GM18868 (cell line): ENCODE measurements around the gene FCHO2.

Experiments used
- ATAC-seq: cut with Tn5 transposase; IDR thresholded peaks from one replicate; pipeline ENCODE4 v1.9.1; 2021; ENCODE audit warnings: mild to moderate bottlenecking, moderate library complexity; ENCODE audit not compliant: unreplicated experiment

The FCHO2 gene

GRCh38 chr5:73111536-73111935 is 155.7 kb downstream of the FCHO2 start:
- ATAC-seq, result no peak

GRCh38 chr5:73112359-73112758 is 156.5 kb downstream of the FCHO2 start:
- no peak for ATAC-seq

- no peak for ATAC-seq
Measured at GRCh38 chr5:73114044-73114688, 158.3 kb downstream of the FCHO2 start.

GRCh38 chr5:73115399-73116051 is 159.7 kb downstream of the FCHO2 start:
- ATAC-seq, result no peak

GRCh38 chr5:73116506-73116905 is 160.7 kb downstream of the FCHO2 start:
- no peak for ATAC-seq

GRCh38 chr5:73117088-73117740 is 161.4 kb downstream of the FCHO2 start:
- no peak for ATAC-seq

- no peak for ATAC-seq
Measured at GRCh38 chr5:73118391-73118973, 162.6 kb downstream of the FCHO2 start.

GRCh38 chr5:73119451-73120157 is 163.8 kb downstream of the FCHO2 start:
- no peak for ATAC-seq

- ATAC-seq, result no peak
Measured at GRCh38 chr5:73120222-73121118, 164.6 kb downstream of the FCHO2 start, which contains the start of gene TMEM171. TMEM171 (plus strand) TSS chr5:73120575; CDS start chr5:73123374, 2,799 bp downstream.

- no peak for ATAC-seq
Measured at GRCh38 chr5:73121119-73121463, 165.2 kb downstream of the FCHO2 start.

GRCh38 chr5:73122875-73123810 is 167.3 kb downstream of the FCHO2 start:
- ATAC-seq, result no peak

- ATAC-seq, result no peak
Measured at GRCh38 chr5:73125289-73125688, 169.4 kb downstream of the FCHO2 start.

GRCh38 chr5:73126381-73126780 is 170.5 kb downstream of the FCHO2 start:
- ATAC-seq, result no peak

GRCh38 chr5:73126957-73127356 is 171.1 kb downstream of the FCHO2 start:
- ATAC-seq, result no peak

- no peak for ATAC-seq
Measured at GRCh38 chr5:73129143-73129542, 173.3 kb downstream of the FCHO2 start.

- ATAC-seq, result no peak
Measured at GRCh38 chr5:73130811-73131210, 175.0 kb downstream of the FCHO2 start.

GRCh38 chr5:73131711-73132425 is 176.0 kb downstream of the FCHO2 start:
- no peak for ATAC-seq

- ATAC-seq, result no peak
Measured at GRCh38 chr5:73132759-73133158, 176.9 kb downstream of the FCHO2 start.
